Measurements from ENCODE around the gene CALHM5.

The CALHM5 gene

DNA sequence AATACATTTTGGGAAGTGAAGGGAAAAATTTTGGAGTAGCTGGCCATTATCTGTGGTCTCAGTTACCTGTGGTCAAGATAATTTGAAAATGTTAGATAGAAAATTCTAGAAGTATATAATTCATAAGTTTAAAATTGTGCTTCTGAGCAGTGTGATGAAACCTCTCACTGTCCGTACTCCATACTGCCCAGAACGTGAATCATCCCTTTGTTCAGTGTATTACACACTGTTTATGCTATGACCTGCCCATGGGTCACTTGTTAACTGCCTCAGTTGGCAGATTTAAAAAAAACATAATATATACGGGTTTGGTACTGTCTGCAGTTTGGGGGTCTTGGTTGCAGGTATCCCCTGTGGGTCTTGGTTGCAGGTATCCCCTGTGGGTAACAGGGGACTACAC lies 4.1 kb upstream of the CALHM5 start:
- DNase-seq (ENCODE audit: low read depth in 4 of 4, low spot score in 1 of 4): no peak

DNA sequence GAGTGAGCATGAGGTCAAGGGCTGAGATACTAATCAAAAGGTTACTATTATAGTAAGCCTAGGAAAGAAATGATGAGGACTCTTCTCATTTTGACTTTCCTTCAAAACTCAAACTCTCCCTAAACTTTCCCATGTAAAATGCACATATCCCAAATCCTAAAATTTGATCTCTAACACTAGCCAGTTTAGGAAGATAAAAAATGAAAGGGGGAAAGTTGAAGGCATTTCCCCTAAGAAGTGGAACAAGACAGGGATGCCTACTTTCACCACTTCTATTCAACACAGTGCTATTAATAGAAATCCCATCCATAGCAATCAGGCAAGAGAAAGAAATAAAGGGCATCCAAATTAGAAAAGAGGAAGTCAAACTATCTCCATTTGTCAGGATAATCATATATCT lies 2.9 kb upstream of the CALHM5 start:
- no peak for DNase-seq (ENCODE audit: low read depth in 4 of 4, low spot score in 1 of 4)

DNA sequence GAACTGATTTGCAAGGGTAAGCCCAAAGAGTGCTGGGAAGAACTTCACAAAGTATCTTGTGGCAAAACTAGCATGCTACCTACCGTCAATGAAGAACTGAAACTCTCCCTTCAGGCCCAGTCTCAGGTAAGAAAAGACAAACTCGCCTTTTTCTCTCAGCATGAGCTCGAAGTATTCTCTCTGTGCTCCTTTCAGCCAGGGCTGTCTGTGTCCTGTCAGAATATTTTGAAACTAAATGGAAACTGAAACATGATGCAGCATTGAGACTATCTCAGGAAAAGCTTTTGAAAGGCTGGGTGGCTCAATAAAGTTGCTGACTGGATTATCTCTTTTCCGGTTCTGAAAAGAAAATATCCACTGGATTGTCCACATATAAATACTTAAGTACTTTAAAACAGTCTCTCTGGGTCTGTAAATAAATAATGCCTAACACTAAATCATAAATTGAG lies 696 bp downstream of the CALHM5 start:
- DNase-seq (ENCODE audit: low read depth in 4 of 4, low spot score in 1 of 4): no peak

DNA sequence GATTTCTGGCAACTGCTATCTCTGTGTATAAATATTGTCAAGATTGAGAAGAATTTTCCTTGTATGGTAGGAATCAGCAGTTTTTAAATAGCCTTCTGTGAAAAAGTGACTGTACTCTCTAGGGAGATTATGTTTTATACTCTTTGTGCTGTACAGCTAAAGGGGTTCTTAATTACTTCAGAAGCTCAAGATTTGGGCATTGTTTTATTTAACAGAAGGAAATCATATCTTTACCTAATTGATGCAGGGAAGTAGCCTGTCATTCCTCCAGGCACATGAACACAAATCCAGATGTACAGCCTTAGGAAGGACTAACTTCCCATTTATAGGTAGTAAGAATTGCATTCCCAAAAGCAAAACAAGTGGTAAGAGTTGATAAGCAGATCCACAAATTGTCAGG lies 1.3 kb downstream of the CALHM5 start:
- DNase-seq (ENCODE audit: low read depth in 4 of 4, low spot score in 1 of 4): no peak

DNA sequence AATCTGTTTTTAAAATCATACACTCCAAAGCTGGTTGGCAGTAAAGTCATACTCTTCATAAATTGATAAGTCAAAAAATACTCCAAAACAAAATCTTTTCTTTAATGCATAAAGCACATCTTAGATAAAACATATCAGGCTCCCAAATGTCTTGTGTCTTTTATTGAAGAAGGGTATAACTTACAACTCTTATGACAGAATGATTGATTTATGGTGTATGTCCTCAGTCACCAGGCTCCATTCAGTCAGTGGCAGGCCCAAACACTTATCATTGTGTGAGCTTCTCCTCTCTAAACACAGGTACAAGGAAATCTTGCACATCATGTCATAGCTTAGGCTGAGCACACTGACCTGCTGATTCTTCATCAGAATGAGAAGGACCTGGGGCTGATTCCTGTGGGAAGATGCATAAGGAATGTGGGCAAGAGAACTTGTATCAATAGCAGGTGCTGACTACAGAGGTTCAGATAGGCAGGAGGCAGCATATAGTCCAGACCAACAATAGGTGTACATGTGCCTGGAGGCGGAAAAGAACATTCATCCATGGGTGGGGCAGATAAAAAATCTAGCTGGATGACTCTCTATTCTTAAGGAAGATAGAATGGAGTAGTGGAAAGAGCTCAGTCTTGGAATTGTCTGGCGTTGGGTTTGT lies 1.9 kb downstream of the CALHM5 start:
- DNase-seq (ENCODE audit: low read depth in 4 of 4, low spot score in 1 of 4): no peak

DNA sequence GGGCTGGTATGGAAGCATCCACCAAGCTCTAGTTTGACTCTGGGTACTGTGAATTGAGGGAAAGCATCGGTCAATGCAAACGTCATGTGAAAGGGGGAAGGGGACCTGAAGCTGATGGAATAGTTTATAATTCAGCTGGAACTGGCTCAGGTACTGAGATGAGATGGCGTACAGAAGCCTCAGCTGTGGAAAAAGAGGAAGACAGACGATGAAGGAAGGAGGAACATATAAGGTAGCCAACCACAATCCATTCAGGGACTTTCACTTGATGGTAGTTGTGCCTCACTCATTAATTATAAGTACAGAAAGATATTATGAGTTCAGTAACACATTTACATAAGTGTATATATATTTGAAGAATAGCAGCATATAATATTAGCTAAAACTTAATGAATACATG lies 2.7 kb downstream of the CALHM5 start:
- DNase-seq (ENCODE audit: low read depth in 4 of 4, low spot score in 1 of 4): no peak

DNA sequence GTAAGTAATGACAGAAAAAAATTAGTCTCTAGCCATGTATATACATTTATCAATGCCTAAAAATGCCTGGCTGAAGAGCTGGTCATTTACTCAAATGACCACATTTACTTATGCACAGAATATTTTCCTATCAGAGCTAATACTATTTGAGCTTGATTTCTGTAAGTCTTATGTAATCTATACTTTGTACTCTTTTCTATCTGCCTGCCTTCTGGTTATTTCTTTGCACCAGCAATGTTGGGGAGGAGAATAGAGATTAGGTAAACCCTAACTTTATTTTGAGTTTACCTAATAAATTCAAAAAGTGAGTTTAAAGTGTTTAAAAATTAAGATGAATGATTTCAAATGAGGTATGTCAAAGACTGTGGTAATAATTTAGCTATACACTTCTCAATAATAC lies 3.7 kb downstream of the CALHM5 start:
- DNase-seq (ENCODE audit: low read depth in 4 of 4, low spot score in 1 of 4): no peak

DNA sequence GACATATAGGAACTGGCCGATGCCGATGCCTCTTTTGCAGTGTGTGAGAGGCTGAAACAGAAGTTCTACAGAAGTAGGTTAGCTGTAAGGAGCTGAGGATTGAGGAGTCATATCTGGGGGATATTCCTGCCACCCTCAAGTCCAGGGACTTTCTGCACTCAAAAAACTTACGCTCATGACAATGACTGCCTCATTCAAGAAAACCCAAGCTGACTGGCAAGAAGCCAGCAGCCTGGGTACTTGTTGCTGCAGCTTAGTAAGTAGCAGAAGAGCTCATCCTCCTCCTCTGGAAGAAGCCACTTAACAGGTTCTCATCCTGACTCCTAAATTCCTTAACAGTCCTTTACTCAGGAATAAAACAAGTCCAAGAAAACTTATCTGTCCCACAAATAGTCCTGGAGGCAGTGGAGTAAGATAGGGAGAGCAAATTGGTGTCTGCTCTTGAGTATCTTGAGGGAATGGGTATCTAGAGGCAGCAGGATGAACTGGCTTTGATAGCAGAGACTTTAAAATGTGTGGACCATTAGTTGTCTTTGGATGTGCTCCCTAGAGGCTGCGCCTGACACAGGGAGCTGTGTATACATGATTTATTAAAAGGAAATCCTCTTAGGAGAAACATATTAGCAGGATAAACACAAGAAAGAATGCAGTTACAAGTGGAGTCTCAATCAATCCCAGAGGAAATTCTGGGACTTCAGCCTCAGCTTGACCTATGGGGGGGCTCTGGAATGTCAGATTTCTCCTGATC lies 7.4 kb downstream of the CALHM5 start:
- no peak for DNase-seq (ENCODE audit: low read depth in 4 of 4, low spot score in 1 of 4)

DNA sequence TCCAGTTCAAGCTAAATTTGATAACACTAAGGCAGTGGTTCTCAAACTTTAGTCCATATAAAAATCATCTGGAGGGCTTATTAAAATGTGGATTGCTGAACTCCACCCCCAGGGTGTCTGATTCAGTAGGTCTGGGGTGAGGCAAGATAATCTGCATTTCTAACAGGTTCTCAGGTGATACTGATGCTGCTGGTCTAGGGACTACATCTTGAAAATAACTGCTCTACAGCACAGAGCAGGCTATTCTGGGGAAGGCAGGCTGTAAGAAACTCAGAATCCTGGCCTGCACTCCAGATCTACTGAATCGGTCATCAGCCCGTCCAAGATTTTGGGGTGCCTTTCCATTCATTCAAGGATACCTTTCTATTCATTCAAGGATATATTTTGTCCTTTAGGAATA lies 11.5 kb downstream of the CALHM5 start:
- no peak for DNase-seq (ENCODE audit: low read depth in 4 of 4, low spot score in 1 of 4)

DNA sequence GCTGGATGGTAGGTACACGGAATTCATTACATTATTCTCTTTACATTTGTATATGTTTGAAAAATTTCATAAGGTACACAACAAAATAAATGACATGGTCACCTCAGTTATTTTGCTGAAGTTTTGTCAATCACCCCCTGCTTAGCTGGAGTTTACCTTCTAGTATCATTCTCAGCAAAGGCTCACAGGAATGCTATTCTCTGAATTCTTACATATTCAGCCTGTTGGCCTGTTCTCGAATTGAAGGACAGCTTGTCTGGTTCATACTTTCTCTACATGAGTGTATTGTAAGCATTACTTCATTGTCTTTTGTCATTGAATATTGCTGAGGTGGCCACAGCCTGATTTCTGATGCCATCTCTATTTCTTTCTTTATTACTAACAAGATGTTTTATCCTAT lies 12.8 kb downstream of the CALHM5 start:
- DNase-seq (ENCODE audit: low read depth in 4 of 4, low spot score in 1 of 4): no peak

DNA sequence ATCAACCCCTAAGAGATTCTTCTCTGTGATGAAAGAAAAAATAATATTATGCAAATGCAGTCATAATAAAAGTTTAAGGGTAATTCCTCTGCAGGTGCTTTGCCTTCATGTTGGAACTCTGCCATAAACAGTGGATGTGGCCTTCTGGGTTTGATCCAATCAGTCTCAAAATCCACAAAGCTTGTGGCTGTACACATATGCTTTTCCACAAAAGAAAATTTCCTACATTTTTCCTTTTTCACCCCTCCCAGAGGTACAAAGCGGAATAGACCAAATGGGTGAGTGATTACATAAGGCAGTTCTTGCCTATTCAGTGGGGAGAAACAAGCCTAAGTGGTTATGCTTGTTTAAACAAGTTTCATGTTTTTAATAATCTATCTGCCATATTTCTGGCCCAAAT lies 16.7 kb downstream of the CALHM5 start:
- no peak for DNase-seq (ENCODE audit: low read depth in 4 of 4, low spot score in 1 of 4)

DNA sequence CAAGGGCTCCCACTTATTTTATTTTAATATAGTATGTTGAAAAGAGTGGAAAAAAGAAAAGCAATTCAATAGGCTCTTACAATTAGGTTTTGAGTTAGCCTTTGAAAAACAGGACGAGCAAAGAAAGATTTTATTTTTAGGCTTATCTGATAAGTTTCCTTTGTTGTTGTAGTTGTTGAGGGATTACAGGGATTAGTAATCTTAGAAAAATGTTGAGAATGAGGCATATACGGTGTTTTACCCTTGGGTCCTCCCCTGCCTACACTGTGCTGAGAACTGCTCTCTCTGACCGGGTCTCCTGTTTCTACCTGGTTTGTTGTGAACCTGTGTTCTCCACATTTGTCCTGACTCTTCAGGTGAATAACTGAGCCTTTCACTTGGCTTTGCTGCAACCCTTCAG lies 17.3 kb downstream of the CALHM5 start:
- DNase-seq (ENCODE audit: low read depth in 4 of 4, low spot score in 1 of 4): no peak

DNA sequence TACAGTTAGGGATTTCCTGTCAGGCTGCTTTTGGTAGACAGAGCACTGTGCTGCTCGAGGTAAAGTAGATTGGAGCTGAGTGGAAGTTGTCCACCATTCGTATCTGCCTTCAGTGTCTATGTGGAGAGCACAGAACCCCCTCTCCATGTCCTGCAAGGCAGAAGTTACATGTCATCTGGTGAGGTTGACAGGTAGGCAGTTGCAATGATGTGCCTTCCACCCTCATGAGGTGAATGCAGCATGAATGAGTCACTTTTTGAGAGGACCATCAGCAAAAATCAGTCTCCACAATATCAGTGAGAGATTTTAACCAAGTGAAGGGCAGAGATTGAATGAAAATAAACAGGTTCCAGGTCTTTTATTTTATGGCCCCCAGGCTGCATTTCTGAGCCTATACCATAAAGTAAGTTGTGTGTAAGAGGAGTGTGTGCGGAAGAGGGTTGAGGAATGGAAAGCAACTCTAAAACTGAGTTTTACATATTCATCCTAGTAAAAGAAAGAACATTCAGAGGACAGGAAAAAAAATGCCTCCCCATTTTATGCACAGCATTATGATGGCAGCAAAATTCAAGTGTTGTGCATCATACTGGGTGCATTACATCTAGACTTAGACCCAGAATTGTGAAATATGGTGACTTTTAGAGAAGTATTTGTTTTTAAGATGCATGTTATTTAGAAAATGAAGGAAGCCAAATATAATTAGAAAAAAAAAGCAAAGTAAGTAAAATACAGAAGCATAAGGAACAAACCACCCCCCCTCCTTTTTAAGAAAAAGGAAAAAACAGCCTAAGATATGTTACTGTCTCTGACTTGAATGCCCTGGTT lies 18.2 kb downstream of the CALHM5 start:
- no peak for DNase-seq (ENCODE audit: low read depth in 4 of 4, low spot score in 1 of 4)

DNA sequence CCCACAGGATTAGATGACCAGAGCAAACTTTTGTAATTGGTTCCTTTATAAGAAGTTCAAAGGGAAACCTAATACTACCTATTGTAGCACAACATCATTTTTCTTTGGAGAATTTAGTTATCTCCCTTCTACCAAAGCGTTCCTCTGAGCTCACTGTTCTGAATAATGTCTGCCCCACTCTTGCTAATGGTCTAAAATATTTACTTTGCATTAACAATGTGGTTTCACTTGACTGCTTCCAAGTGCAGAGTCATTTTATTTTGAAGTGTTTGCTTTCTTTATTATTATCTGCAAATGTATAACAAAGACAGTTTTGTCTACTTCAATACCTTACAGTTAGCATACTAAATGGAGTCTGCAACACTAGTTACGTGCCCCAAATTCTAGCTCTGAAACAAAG lies 19.0 kb downstream of the CALHM5 start:
- no peak for DNase-seq (ENCODE audit: low read depth in 4 of 4, low spot score in 1 of 4)

DNA sequence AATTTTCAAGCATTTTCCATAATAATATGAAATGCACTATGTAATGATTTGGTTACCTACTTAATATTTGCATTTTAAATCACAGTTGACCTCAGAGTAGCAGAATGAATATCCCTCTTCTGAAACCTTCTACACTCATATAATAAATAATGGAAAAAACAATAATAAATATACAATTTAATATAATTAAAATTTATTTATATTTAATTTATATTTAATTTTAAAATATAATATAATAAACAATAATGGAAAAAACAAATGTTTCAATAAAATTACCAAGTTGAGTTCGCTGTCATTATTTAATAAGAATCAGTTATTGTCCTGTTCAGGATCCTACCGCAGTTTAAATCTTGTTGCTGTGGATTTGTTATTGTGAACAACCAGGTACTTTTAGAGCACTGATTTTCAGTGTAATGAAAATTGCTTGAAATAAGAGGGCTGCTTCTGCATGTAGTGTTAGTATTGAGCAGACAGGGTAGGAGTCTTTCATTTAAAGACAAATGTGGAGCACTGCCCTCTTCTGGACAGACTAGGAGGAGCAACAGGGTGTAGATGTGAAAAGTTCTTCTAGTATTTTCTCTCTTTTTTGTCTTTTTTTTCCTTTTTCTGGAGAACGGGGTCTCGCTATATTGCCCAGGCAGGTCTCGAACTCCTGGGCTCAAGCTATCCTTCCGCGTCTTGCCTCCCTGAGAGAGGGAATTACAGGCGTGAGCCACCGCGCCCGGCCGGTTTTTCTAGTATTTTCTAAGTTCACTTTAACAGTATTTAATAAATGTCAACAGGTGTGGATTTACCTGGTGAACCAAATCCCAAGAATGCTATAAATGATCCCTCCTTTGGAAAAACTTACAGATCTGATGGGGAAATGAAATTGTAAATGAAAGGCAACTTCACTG lies 20.5 kb downstream of the CALHM5 start:
- DNase-seq (ENCODE audit: low read depth in 4 of 4, low spot score in 1 of 4): peak; percentile 18 to 39 (median 25)

DNA sequence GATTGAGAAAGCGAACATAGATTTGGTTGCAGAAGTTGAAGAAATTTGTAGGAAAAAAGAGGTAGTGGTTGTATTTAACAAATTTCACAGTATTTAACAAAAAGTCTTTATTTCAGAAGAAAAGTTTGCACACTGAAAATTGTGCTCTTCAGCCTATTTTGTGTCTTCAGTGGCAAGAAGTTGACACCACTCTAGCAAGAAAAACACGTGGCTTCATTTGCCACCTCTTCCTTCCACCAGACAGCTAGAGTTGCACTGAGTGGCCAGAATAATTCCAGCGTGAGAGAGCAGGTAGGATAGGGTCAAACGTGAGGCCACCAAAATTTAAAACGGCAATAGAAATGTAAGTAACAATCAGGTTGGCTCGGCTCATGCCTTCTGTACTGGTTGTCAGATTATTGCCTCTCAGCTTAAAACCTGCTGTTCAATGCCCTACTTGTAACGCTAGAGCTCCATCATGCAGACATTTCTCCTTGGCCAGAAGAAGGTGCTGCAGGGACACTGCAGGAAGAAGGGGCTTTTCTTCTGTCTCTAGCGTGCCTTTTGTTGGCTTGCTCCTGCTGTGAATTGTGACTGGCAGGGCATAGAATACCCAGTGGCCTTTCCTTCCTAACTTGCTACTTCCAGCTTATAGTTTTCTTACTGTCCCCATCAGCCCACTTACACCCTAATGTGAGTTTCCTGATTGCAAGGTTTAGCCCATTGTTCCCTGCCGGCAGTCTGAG lies 22.0 kb downstream of the CALHM5 start:
- DNase-seq (ENCODE audit: low read depth in 4 of 4, low spot score in 1 of 4): no peak

DNA sequence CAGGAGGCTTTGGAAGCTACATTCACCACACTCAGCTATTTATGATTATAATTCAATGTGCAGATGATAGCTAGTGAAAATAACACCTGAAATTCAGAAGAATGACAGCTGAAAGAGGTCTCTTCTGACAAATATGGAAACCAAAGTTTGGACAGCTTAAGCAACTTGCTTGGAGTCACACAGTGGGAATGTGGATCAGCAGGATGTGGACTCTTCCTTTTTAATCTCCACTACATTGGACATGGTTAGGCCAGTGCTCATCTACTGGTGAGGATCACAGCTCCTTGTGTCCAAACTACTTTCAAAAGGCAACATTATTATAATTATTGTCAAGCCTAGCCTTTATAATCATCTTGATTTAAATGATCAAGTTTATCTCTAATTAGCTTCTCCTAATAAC lies 23.7 kb downstream of the CALHM5 start:
- DNase-seq (ENCODE audit: low read depth in 4 of 4, low spot score in 1 of 4): no peak

DNA sequence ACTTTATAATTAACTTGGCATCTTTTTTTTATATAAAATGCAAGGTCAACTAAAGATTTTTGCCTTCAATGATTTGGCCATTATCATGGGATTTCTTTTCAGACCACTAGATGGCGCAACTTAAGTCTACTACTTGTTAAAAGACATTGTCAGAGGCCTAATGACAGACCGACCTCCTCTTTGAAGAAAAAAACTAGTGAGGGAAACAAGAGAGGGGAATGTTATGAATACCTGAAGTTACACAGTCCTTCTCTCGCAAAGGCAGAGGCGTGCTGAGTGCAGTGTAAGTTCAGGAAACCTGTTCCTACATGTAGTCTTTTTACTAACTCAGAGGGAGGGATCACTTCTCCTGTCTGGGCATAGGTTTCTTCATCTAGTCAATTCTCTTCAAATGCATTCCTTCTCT lies 24.8 kb downstream of the CALHM5 start:
- peak in 1 of 4 experiments; percentile 2 for DNase-seq (ENCODE audit: low read depth in 4 of 4, low spot score in 1 of 4)

DNA sequence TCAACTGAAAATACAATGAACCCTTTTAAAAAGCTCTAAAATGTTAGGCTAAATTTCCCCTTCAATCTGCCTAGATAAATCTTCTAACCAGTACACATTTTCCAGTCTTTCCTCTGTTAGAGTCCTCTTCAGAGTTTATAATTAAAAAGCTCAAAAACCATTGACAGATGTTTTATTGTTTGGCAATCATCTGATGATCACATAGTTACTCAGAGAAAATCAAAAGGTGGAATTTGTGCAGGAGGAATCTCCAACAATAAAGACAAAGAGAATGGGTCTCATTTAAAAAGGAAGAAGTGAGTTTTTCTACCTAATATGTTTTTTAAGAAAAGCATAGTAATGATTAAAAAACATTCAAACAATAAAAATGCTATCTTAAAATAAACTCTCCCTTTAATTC lies 31.0 kb downstream of the CALHM5 start:
- DNase-seq (ENCODE audit: low read depth in 4 of 4, low spot score in 1 of 4): no peak

DNA sequence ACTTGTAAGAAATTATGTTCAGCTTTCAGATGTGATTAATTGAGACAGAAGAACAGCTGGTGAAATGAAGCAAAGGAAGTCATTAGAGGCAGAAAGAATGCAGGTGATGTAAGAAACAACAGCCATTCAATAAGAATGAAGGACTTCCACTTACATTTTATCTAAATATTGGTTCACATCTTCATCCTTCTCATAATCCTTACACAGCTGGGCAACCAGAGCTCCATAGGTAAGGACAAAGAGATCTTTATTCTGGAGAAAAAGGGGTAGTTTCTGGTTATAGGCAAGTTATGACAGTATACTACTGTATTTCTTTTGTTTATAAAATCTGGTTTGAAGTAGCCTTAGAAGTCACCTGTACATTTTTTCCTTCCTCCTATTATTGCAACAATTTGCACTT lies 31.7 kb downstream of the CALHM5 start:
- no peak for DNase-seq (ENCODE audit: low read depth in 4 of 4, low spot score in 1 of 4)
